IPS DF 6.9 (cell line): Measurements from ENCODE around the gene PERM1.
"Not testable (repeated sequence)": the region's sequence is repeated elsewhere in the genome, so short reads cannot be mapped to it uniquely, and the experiment has no call there.

Source experiments
- DNase-seq: peaks from one replicate; pipeline ENCODE4 v3.0.0-alpha.2; 2013; ENCODE audit warnings: low read depth, low spot score
- H3K27ac ChIP-seq: one replicate; pipeline ENCODE4 v1.5.1; 2013; ENCODE audit warnings: low read length, control low read depth
- H3K27me3 ChIP-seq: 2 replicates; pipeline ENCODE4 v1.6.1; 2013; ENCODE audit warnings: mild to moderate bottlenecking, low read length; ENCODE audit not compliant: control insufficient read depth, insufficient read depth
- H3K36me3 ChIP-seq: 2 replicates; pipeline ENCODE4 v1.6.1; 2013; ENCODE audit warnings: low read length; ENCODE audit not compliant: control insufficient read depth, insufficient read depth
- H3K4me1 ChIP-seq: 2 replicates; pipeline ENCODE4 v1.6.1; 2013; ENCODE audit warnings: low read length; ENCODE audit not compliant: control insufficient read depth, insufficient read depth
- H3K4me3 ChIP-seq: 2 replicates; pipeline ENCODE4 v1.5.1; 2013; ENCODE audit warnings: mild to moderate bottlenecking, low read length
- H3K9me3 ChIP-seq: 2 replicates; pipeline ENCODE4 v1.6.1; 2013; ENCODE audit warnings: low read length, inconsistent platforms; ENCODE audit not compliant: control insufficient read depth, insufficient read depth
- WGBS: extraction: QIAGEN DNeasy Blood & Tissue Kit; methylation state at CpG from one replicate; pipeline ENCODE4 v1.1.7; 2013; ENCODE audit warnings: mixed read lengths, missing lambda C conversion rate; ENCODE audit not compliant: insufficient read length, insufficient coverage; 5-methylcytosine and 5-hydroxymethylcytosine counted together

The PERM1 gene

GRCh38 chr1:982765-983436 lies 1.0 kb upstream of the PERM1 start:
- DNase-seq: no peak
- Histone ChIP-seq H3K4me3 (no peak overlapping the region), H3K4me1 (no peaks in the 10 kb centered on the region), H3K27me3 (no peaks in the 10 kb centered on the region), H3K9me3 (no peaks in the 10 kb centered on the region), H3K36me3 (no peaks in the 10 kb centered on the region), H3K27ac (no peak overlapping the region)
- WGBS: no CpG with 5 or more reads among the region's 43 CpGs

GRCh38 chr1:981491-981954 lies 370 bp downstream of the PERM1 start:
- H3K4me1 ChIP-seq: no peaks in the 10 kb centered on the region
- H3K27me3 ChIP-seq: no peaks in the 10 kb centered on the region
- whole genome bisulfite sequencing: no CpG with 5 or more reads among the region's 21 CpGs
- no peaks in the 10 kb centered on the region for H3K36me3 ChIP-seq
- no peak overlapping the region for H3K4me3 ChIP-seq
- no peak for DNase-seq
- no peaks in the 10 kb centered on the region for H3K9me3 ChIP-seq
- no peak overlapping the region for H3K27ac ChIP-seq

- Histone ChIP-seq H3K4me3 (no peak overlapping the region), H3K9me3 (no peaks in the 10 kb centered on the region), H3K4me1 (no peaks in the 10 kb centered on the region), H3K36me3 (no peaks in the 10 kb centered on the region), H3K27ac (no peak overlapping the region), H3K27me3 (no peaks in the 10 kb centered on the region)
- DNase-seq: no peak
- WGBS: no CpG with 5 or more reads among the region's 35 CpGs
These were observed 1.1 kb downstream of the PERM1 start for GRCh38 chr1:980602-981395.

- Histone ChIP-seq H3K36me3 (no peaks in the 10 kb centered on the region), H3K27me3 (no peaks in the 10 kb centered on the region), H3K4me3 (no peak overlapping the region), H3K9me3 (no peaks in the 10 kb centered on the region), H3K27ac (no peak overlapping the region), H3K4me1 (no peaks in the 10 kb centered on the region)
- DNase-seq: no peak
- WGBS: no CpG with 5 or more reads among the region's 13 CpGs
These were observed 1.7 kb downstream of the PERM1 start for GRCh38 chr1:980137-980571.

- H3K4me1 ChIP-seq: no peaks in the 10 kb centered on the region
- H3K4me3 ChIP-seq: no peak overlapping the region
- WGBS: no CpG with 5 or more reads among the region's 9 CpGs
- DNase-seq: no peak
- no peaks in the 10 kb centered on the region for H3K27me3 ChIP-seq
- H3K36me3 ChIP-seq: no peaks in the 10 kb centered on the region
- H3K27ac ChIP-seq: no peak overlapping the region
- H3K9me3 ChIP-seq: no peaks in the 10 kb centered on the region
These were observed 2.2 kb downstream of the PERM1 start for GRCh38 chr1:979744-980072.

- Histone ChIP-seq H3K36me3 (no peaks in the 10 kb centered on the region), H3K27ac (no peak overlapping the region), H3K4me1 (no peaks in the 10 kb centered on the region), H3K27me3 (no peaks in the 10 kb centered on the region), H3K4me3 (no peak overlapping the region), H3K9me3 (no peaks in the 10 kb centered on the region)
- no peak for DNase-seq
- no CpG with 5 or more reads among the region's 60 CpGs for WGBS
These were observed 2.8 kb downstream of the PERM1 start for GRCh38 chr1:978835-979743.

GRCh38 chr1:978069-978834 lies 3.6 kb downstream of the PERM1 start:
- Histone ChIP-seq H3K9me3 (no peaks in the 10 kb centered on the region), H3K36me3 (no peaks in the 10 kb centered on the region), H3K27me3 (no peaks in the 10 kb centered on the region), H3K27ac (no peak overlapping the region), H3K4me1 (no peaks in the 10 kb centered on the region), H3K4me3 (no peak overlapping the region)
- no CpG with 5 or more reads among the region's 44 CpGs for WGBS
- DNase-seq: no peak

- H3K4me3 ChIP-seq, H3K27ac ChIP-seq, H3K9me3 ChIP-seq, H3K4me1 ChIP-seq, DNase-seq, H3K36me3 ChIP-seq, H3K27me3 ChIP-seq: not testable (repeated sequence)
- no CpG with 5 or more reads among the region's 39 CpGs for WGBS
These were observed 5.1 kb downstream of the PERM1 start for GRCh38 chr1:976791-977190.

GRCh38 chr1:975896-976683 lies 5.8 kb downstream of the PERM1 start:
- Histone ChIP-seq H3K4me3 (no peak overlapping the region), H3K9me3 (no peaks in the 10 kb centered on the region), H3K4me1 (no peaks in the 10 kb centered on the region), H3K27me3 (no peaks in the 10 kb centered on the region), H3K36me3 (no peaks in the 10 kb centered on the region), H3K27ac (no peak overlapping the region)
- DNase-seq: no peak
- no CpG with 5 or more reads among the region's 40 CpGs for WGBS
